Thyroid gland (tissue), 4 donors: Measurements from ENCODE around the gene EPN1. TPM values are rescaled to one million over a fixed set of nuclear protein-coding genes. Genes with fewer than 3 reads are reported as not detected.

Experiments
- DNase-seq, 2 donors: peaks; one replicate each; pipeline ENCODE4 v3.0.0-alpha.2; 2019
- H3K27ac ChIP-seq, 3 donors: fragments of 200-600 bp; sonication (generic); 1 replicate in 2 of 3; 2 replicates in 1 of 3; pipeline ENCODE4 v1.5.1; 2016 to 2019; ENCODE audit warnings: mild to moderate bottlenecking in 1 of 3, moderate library complexity in 1 of 3
- H3K27me3 ChIP-seq: fragments of 200-600 bp; sonication (generic); one replicate; pipeline ENCODE4 v1.5.1; 2019
- H3K36me3 ChIP-seq, 2 donors: fragments of 200-600 bp; sonication (generic); one replicate each; pipeline ENCODE4 v1.5.1; 2016 to 2019
- H3K4me1 ChIP-seq, 2 donors: fragments of 200-600 bp; sonication (generic); one replicate each; pipeline ENCODE4 v1.5.1; 2017 to 2019
- H3K4me3 ChIP-seq, 3 donors: fragments of 200-600 bp; sonication (generic); replicated peaks in 1 of 3; 1 replicate in 2 of 3; 2 replicates in 1 of 3; pipeline ENCODE4 v1.5.1; 2016; ENCODE audit warnings: mild to moderate bottlenecking in 1 of 3
- H3K9me3 ChIP-seq: fragments of 200-600 bp; sonication (generic); one replicate; pipeline ENCODE4 v1.5.1; 2017
- POLR2A ChIP-seq, 2 donors: fragments of 450-650 bp; IDR thresholded peaks; one replicate each; pipeline ENCODE4 v1.6.1; 2017; ENCODE audit warnings: antibody characterized with exemption in 2 of 2, mild to moderate bottlenecking in 2 of 2, moderate library complexity in 1 of 2
- WGBS, 2 donors: methylation state at CpG; one replicate each; pipeline ENCODE4 v1.1.5; 2017; 5-methylcytosine and 5-hydroxymethylcytosine counted together
- intact Hi-C: fragments of 100-400 bp; cut with DNase I; formaldehyde crosslinking; loops from one replicate; pipeline ENCODE4 v1.15.1; 2023
- total RNA-seq, 4 donors: library from RNA; depleted of rRNA; stranded (reverse); fragments of >200 nt; gene quantifications; one replicate each; pipeline ENCODE4 v1.2.3, GENCODE V29; 2016
- TF ChIP-seq, protein P1 (sequence below), 6 experiments: fragments of 200-600 bp in 3 of 6; fragments of 450-650 bp in 3 of 6; sonication (generic) in 3 of 6; IDR thresholded peaks; one replicate each; pipeline ENCODE4 v1.5.1; 2016 to 2019; ENCODE audit warnings: antibody characterized with exemption in 6 of 6, mild to moderate bottlenecking in 2 of 6, inconsistent platforms in 1 of 6, moderate library complexity in 1 of 6

EPN1 gene
- total RNA-seq, 4 donors from 2014 or later = 34.8 to 102 (median 72.2) TPM

DNA sequence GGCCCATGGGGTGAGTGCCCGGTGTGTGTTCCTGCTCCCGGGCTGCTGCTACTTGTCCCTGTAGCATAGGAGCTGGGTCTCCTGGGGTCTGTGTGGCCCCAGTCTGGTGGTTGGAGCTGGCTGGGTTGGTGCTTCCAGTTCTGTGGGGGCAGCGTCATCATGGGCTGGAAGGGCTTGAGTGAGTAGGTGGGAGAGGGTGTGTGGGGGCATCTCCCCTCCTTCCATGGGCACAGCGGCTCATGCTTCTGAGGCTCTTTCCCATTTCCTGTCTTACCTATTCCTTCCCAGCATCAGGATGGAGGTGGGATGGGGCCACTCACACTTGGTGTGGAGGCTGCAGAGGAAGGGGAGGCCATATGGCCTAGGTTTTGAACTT is 8.0 kb upstream of the EPN1 start:
- DNase-seq = no peak
- peaks cover 77 to 78% of the 10 kb centered on the region in 2 donors for H3K36me3 ChIP-seq
- H3K9me3 ChIP-seq = no peaks in the 10 kb centered on the region
- 89 to 93% methylated on average over 3 to 4 of the region's 4 CpGs for WGBS, 2 donors
- intact Hi-C loops = no loop called here
- no peak overlapping the region for H3K27ac ChIP-seq
- no peak overlapping the region for H3K4me3 ChIP-seq
- TF ChIP-seq, protein P1, sequence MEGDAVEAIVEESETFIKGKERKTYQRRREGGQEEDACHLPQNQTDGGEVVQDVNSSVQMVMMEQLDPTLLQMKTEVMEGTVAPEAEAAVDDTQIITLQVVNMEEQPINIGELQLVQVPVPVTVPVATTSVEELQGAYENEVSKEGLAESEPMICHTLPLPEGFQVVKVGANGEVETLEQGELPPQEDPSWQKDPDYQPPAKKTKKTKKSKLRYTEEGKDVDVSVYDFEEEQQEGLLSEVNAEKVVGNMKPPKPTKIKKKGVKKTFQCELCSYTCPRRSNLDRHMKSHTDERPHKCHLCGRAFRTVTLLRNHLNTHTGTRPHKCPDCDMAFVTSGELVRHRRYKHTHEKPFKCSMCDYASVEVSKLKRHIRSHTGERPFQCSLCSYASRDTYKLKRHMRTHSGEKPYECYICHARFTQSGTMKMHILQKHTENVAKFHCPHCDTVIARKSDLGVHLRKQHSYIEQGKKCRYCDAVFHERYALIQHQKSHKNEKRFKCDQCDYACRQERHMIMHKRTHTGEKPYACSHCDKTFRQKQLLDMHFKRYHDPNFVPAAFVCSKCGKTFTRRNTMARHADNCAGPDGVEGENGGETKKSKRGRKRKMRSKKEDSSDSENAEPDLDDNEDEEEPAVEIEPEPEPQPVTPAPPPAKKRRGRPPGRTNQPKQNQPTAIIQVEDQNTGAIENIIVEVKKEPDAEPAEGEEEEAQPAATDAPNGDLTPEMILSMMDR (IDR thresholded peaks at IDR 0.05) = no peak
- no peak for TF ChIP-seq POLR2A (IDR thresholded peaks at IDR 0.05)
- no peaks in the 10 kb centered on the region for H3K4me1 ChIP-seq
- no peaks in the 10 kb centered on the region for H3K27me3 ChIP-seq

DNA sequence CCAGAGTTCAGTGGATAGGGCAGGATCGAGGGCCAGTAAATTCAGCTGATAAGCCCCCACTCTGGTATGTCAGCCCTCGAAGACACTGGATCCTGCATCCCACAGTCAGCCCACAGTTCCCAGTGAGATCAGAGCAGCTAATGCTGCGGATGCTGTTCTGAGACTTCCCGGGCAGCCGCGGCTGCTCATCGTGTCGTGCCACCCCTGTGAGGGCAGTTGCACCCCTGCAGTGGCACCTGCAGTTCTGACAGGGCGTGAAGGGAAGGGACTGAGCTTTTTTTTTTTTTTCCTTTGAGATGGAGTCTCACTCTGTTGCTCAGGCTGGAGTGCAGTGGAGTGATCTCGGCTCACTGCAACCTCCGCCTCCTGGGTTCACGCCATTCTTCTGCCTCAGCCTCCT is 7.5 kb upstream of the EPN1 start:
- no peak overlapping the region for H3K27ac ChIP-seq
- WGBS, 2 donors = 91 to 92% methylated on average over 12 of the region's 12 CpGs
- peaks cover 72 to 73% of the 10 kb centered on the region in 2 donors for H3K36me3 ChIP-seq
- no peaks in the 10 kb centered on the region for H3K4me1 ChIP-seq
- intact Hi-C loops = no loop called here
- TF ChIP-seq, protein P1 (IDR thresholded peaks at IDR 0.05) = no peak
- TF ChIP-seq POLR2A (IDR thresholded peaks at IDR 0.05) = no peak
- H3K27me3 ChIP-seq = no peaks in the 10 kb centered on the region
- H3K4me3 ChIP-seq = no peak overlapping the region
- H3K9me3 ChIP-seq = no peaks in the 10 kb centered on the region
- DNase-seq = no peak

DNA sequence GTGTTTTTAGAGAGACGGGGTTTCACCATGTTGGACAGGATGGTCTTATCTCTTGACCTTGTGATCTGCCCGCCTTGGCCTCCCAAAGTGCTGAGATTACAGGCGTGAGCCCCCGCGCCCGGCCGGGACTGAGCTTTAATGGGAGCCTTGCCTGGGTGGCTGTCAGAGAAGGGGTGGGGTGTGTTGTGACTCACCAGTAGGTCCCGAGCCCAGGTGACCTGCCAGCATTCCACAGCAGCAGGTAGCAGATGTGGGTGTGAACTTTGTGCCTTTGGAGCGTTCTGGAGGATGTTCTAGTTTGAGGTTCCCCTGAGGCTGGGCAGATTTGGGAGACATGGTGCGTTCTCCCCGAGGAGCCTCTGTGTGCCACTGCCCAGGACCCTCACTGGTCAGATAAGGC is 7.1 kb upstream of the EPN1 start:
- Histone ChIP-seq H3K27ac (no peak overlapping the region), H3K36me3 (peaks cover 68% of the 10 kb centered on the region in 2 donors), H3K9me3 (no peaks in the 10 kb centered on the region), H3K4me1 (no peaks in the 10 kb centered on the region), H3K4me3 (no peak overlapping the region), H3K27me3 (no peaks in the 10 kb centered on the region)
- 80 to 88% methylated on average over 8 to 9 of the region's 11 CpGs for WGBS, 2 donors
- intact Hi-C loops = no loop called here
- no peak for TF ChIP-seq POLR2A (IDR thresholded peaks at IDR 0.05)
- no peak for DNase-seq

DNA sequence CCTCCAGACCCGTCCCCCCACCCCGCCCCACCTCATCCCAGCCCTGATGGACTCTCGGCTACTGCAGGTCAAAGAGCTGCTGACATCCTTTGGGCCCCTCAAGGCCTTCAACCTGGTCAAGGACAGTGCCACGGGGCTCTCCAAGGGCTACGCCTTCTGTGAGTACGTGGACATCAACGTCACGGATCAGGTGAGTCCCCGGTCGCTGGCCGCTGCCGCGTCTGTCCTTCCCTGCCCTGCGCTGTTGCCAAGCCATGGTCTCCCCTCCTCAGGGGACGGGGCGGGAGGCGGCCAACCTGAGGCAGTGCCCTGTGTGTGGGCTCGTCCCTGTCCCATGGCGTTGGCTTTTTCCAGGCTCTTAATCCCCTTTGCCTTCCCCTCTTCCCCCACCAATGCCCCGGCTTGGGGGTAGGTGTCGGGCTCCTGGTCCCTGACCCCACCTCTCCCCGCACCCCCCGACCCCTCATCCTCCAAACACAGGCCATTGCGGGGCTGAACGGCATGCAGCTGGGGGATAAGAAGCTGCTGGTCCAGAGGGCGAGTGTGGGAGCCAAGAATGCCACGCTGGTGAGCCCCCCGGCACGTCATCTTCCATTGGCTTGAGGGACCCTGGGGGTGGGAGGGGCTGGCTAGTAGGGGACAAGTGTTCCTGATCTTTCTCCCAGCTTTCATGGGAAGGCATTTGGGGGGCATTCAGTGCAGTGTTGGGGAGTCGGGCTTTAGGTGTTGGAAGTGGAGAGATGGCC is 6.2 kb upstream of the EPN1 start:
- WGBS, 2 donors = 90 to 95% methylated on average over 18 to 23 of the region's 30 CpGs
- DNase-seq = no peak
- H3K27me3 ChIP-seq = no peaks in the 10 kb centered on the region
- intact Hi-C loops = no loop called here
- H3K9me3 ChIP-seq = no peaks in the 10 kb centered on the region
- H3K27ac ChIP-seq = no peak overlapping the region
- no peaks in the 10 kb centered on the region for H3K4me1 ChIP-seq
- TF ChIP-seq POLR2A (IDR thresholded peaks at IDR 0.05) = no peak
- TF ChIP-seq, protein P1 (IDR thresholded peaks at IDR 0.05) = no peak
- peaks cover 60 to 67% of the 10 kb centered on the region in 2 donors for H3K36me3 ChIP-seq
- no peak overlapping the region for H3K4me3 ChIP-seq

DNA sequence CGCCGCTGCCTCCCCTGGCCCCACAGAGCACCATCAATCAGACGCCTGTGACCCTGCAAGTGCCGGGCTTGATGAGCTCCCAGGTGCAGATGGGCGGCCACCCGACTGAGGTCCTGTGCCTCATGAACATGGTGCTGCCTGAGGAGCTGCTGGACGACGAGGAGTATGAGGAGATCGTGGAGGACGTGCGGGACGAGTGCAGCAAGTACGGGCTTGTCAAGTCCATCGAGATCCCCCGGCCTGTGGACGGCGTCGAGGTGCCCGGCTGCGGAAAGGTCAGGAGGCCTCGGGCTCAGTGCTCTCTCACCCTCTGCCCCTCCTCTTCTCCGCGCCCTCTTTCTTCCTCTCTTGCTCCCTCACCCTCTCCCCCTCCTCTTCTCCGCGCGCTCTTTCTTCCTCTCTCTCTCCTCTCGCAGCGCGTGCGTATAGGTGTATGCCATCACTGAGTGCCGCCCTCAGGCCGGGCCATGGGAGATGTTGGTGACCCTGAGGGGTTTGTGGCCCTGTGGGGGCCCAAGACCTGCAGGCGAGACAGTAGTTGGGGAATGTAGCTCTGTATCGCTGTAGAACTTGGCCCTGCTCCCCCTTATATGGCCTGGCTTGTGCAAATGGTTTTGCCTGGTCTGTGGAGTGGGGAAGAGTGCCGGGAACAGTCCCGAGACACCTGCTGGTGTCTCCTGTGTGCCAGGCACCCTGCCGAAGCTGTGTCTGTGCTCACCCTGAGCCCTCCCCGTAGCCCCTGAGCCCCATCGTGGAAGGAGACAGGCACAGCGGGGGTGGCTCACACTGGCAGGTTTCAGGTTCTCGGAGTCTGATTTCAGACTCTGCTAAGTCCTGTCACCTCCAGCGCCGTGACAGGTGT is 5.4 kb upstream of the EPN1 start:
- Histone ChIP-seq H3K9me3 (no peaks in the 10 kb centered on the region), H3K36me3 (peaks cover 53 to 62% of the 10 kb centered on the region in 2 donors), H3K27ac (no peak overlapping the region), H3K4me3 (no peak overlapping the region), H3K27me3 (no peaks in the 10 kb centered on the region), H3K4me1 (peaks cover 0 to 4% of the 10 kb centered on the region in 2 donors)
- intact Hi-C loops = no loop called here
- DNase-seq = no peak
- 89 to 93% methylated on average over 38 to 39 of the region's 43 CpGs for WGBS, 2 donors
- TF ChIP-seq, protein P1 (IDR thresholded peaks at IDR 0.05) = no peak
- no peak for TF ChIP-seq POLR2A (IDR thresholded peaks at IDR 0.05)
